Neutrophil (primary cell): Measurements from ENCODE around the gene LRRFIP1.

Experiments used
- H3K27ac ChIP-seq: fragments of 200-600 bp; sonication (generic); 2 replicates; pipeline ENCODE4 v1.5.1; 2016; ENCODE audit warnings: mild to moderate bottlenecking, moderate library complexity
- H3K27me3 ChIP-seq: fragments of 200-600 bp; sonication (generic); 2 replicates; pipeline ENCODE4 v1.6.0; 2016; ENCODE audit warnings: mild to moderate bottlenecking
- H3K36me3 ChIP-seq: fragments of 200-600 bp; sonication (generic); 2 replicates; pipeline ENCODE4 v1.5.1; 2017
- H3K4me1 ChIP-seq, 2 experiments: fragments of 200-600 bp in 1 of 2; sonication (generic) in 1 of 2; 1 replicate in 1 of 2; 2 replicates in 1 of 2; pipeline versions ENCODE4 v1.5.1 to v1.6.1; 2013 to 2016; ENCODE audit warnings: low read depth in 1 of 2, low read length in 1 of 2, mild to moderate bottlenecking in 1 of 2, moderate library complexity in 1 of 2; ENCODE audit not compliant: control insufficient read depth in 1 of 2, insufficient read depth in 1 of 2
- H3K4me3 ChIP-seq, 2 experiments: fragments of 200-600 bp in 1 of 2; sonication (generic) in 1 of 2; 1 replicate in 1 of 2; 2 replicates in 1 of 2; pipeline ENCODE4 v1.5.1; 2013 to 2016; ENCODE audit warnings: low read depth in 1 of 2, low read length in 1 of 2, mild to moderate bottlenecking in 1 of 2, moderate library complexity in 1 of 2
- H3K9me3 ChIP-seq: fragments of 200-600 bp; sonication (generic); 2 replicates; pipeline ENCODE4 v1.5.1; 2016
- TF ChIP-seq, protein P1 (sequence below): fragments of 200-600 bp; sonication (generic); IDR thresholded peaks from 2 replicates; pipeline ENCODE4 v1.5.1; 2016; ENCODE audit warnings: antibody characterized with exemption

Gene LRRFIP1

DNA sequence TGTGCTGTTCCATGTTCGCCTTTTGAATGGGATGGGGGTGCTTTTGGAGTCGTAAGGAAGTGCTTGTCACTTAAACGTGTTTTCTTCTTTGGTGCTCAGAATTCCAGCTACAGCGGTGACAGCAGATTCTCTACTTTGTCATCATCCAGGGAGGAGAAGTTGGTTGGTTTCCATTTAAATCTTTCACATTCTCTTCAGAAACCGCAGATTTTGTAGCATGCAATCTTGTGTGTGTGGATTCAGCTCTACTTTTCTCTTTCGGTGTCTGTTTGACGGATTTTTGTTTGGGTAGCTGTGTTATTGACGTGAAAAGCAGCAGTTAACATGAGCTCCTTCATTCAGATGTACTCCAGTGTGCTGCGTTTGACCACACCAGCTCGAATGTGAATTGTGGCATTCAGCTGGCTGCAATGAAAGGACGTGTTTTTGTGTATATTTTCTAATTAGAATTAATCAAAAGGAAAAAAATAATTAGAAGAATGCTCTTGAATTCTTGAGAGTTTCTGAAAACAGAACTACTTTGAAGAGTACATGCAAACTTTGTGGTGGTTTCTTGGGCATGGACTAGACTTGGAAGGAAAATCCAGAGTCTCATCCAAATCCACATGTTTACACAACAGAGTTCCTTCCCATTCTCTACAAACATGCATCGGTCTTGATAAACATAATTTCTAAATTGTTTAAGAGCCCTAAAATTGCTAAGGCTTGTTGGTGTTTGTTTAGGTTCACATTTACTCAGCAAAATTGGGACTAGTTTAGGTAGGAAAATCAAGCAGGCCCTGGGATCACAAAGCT, 102.5 kb downstream of the LRRFIP1 start:
- Histone ChIP-seq H3K4me1 (peaks cover 18 to 32% of the 10 kb centered on the region in 2 experiments), H3K36me3 (peaks cover 21% of the 10 kb centered on the region), H3K27me3 (no peaks in the 10 kb centered on the region), H3K27ac (peak overlapping the region; percentile 30), H3K9me3 (no peaks in the 10 kb centered on the region), H3K4me3 (no peak overlapping the region)
- TF ChIP-seq, protein P1, sequence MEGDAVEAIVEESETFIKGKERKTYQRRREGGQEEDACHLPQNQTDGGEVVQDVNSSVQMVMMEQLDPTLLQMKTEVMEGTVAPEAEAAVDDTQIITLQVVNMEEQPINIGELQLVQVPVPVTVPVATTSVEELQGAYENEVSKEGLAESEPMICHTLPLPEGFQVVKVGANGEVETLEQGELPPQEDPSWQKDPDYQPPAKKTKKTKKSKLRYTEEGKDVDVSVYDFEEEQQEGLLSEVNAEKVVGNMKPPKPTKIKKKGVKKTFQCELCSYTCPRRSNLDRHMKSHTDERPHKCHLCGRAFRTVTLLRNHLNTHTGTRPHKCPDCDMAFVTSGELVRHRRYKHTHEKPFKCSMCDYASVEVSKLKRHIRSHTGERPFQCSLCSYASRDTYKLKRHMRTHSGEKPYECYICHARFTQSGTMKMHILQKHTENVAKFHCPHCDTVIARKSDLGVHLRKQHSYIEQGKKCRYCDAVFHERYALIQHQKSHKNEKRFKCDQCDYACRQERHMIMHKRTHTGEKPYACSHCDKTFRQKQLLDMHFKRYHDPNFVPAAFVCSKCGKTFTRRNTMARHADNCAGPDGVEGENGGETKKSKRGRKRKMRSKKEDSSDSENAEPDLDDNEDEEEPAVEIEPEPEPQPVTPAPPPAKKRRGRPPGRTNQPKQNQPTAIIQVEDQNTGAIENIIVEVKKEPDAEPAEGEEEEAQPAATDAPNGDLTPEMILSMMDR = no peak

DNA sequence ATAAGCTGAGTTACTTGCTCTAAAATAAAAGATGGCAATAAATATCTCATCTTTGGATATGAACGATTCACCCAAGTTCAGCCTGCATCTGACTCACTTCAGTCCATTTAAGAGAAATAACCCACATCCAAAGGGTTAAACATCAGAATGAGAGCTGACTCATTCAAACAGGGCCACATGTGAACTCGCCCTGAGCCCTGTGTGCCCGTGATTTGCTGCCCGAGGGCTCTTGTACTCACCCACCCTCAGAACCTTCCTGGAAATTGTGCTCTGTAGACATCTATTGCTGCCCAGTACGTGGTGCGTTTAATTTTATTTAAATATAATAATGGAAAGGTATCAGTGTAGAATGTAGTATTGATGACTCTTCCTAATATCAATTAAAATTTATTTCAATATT, 104.3 kb downstream of the LRRFIP1 start:
- peaks cover under 1 to 19% of the 10 kb centered on the region in 2 experiments for H3K4me1 ChIP-seq
- peaks cover 32% of the 10 kb centered on the region for H3K36me3 ChIP-seq
- H3K4me3 ChIP-seq = no peak overlapping the region
- no peaks in the 10 kb centered on the region for H3K27me3 ChIP-seq
- H3K27ac ChIP-seq = peak overlapping the region; percentile 53
- TF ChIP-seq, protein P1 = no peak
- H3K9me3 ChIP-seq = no peaks in the 10 kb centered on the region

DNA sequence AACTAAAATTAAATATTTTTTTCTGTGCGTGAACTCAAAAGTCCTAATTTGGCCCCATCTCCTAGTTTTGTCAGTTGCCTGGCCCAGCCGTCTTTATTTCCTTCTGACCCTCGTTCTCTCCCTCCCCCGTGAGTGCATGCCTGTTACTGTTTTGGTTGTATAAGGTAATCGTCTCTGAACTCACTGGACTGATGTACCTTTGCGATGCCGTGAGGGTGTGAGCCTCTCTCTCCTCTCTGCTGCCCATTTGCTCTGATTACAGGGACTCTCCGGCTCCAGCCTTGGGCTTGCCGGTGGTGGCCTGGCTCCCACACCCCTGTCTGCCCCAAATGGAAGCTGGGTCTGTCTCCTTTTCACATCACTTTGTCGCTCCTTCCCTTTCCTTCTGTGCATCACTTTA, 104.7 kb downstream of the LRRFIP1 start:
- H3K4me3 ChIP-seq = no peak overlapping the region
- H3K9me3 ChIP-seq = no peaks in the 10 kb centered on the region
- H3K27ac ChIP-seq = peak overlapping the region; percentile 53
- H3K27me3 ChIP-seq = no peaks in the 10 kb centered on the region
- H3K36me3 ChIP-seq = peaks cover 36% of the 10 kb centered on the region
- H3K4me1 ChIP-seq = peaks cover 0 to 16% of the 10 kb centered on the region in 2 experiments
- TF ChIP-seq, protein P1 = no peak

DNA sequence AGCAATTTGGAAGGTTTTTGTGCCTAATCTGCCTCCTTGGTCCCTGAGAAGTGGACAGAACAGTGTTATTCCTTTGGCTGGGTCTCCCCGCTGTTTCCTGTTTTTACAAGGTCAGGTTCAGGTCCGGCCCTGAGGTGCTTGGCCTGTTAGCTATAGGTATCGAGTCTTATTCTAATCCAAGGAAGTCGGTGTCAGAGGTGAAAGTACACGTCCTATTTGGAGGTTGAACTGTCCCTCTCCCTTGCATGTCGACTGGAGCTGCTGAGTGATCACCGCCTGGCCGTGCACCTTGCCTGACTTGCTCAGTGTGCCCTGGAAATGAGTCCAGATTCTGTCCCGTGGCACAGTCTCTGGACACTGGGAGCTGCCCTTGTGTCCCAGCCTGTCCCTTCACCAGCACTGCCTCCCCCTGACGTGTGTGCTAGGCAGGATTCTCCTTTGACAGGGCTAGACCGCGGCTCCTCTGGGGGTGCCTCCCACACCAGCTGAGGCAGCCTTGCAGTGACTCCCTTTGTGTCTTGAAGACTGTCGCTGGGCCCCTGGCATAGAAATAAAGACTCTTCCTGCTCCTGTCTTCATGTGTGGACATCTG, 105.5 kb downstream of the LRRFIP1 start:
- no peaks in the 10 kb centered on the region for H3K9me3 ChIP-seq
- no peak overlapping the region for H3K4me3 ChIP-seq
- TF ChIP-seq, protein P1 = no peak
- H3K36me3 ChIP-seq = peaks cover 44% of the 10 kb centered on the region
- no peaks in the 10 kb centered on the region for H3K27me3 ChIP-seq
- H3K27ac ChIP-seq = peak overlapping the region; percentile 53
- H3K4me1 ChIP-seq = peaks cover 0 to 12% of the 10 kb centered on the region in 2 experiments

DNA sequence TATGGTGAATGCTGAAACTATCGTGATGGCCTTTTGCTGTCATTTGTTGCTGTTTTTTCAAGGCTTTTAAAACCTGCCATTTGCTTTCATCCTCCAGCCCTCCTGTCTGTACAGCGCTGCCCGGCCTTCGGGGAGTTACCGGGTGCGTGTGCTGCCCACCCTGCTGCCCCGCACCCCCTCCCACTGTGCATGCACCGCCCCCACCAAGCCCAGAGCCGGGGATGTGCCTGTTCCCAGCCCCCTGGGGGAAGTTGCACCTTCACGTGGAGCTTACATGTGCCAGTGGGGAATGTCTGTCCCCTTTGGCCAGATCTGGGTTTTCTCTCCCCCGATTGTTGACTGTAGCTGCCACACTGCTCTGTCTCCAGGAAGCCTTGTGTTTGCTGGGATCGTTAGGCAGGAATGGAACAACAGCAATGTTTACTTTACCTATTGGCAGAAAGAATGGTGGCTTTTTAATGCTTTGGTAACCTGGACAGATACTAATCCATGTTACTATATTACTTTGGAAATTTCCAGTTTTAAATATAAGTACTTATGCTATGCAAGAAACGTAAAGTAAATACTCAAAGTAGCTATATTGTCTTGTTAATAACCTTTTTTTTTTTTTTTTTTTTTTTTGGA, 106.4 kb downstream of the LRRFIP1 start:
- Histone ChIP-seq H3K4me3 (no peak overlapping the region), H3K4me1 (peaks cover 0 to 12% of the 10 kb centered on the region in 2 experiments), H3K27me3 (no peaks in the 10 kb centered on the region), H3K9me3 (no peaks in the 10 kb centered on the region), H3K36me3 (peaks cover 51% of the 10 kb centered on the region), H3K27ac (peak overlapping the region; percentile 53)
- TF ChIP-seq, protein P1 = no peak
